Suprapubic skin (tissue), 4 donors: ENCODE data around the gene TMEM232.

Experiments
- EP300 ChIP-seq: sonication (generic); formaldehyde crosslinking; IDR thresholded peaks from one replicate; pipeline ENCODE4 v1.6.1; 2017; ENCODE audit warnings: antibody characterized with exemption
- POLR2A ChIP-seq, 2 donors: fragments of 450-650 bp; IDR thresholded peaks; one replicate each; pipeline ENCODE4 v1.6.1; 2017; ENCODE audit warnings: antibody characterized with exemption in 2 of 2, mild to moderate bottlenecking in 2 of 2, moderate library complexity in 2 of 2
- POLR2AphosphoS5 ChIP-seq, 3 donors: sonication (generic); formaldehyde crosslinking; IDR thresholded peaks; one replicate each; pipeline ENCODE4 v1.6.1; 2017; ENCODE audit warnings: antibody characterized with exemption in 3 of 3
- TF ChIP-seq, protein P1 (sequence below), 2 donors: fragments of 200-600 bp in 1 of 2; fragments of 450-650 bp in 1 of 2; sonication (generic) in 1 of 2; IDR thresholded peaks; one replicate each; pipeline ENCODE4 v1.5.1; 2016 to 2019; ENCODE audit warnings: antibody characterized with exemption in 2 of 2, mild to moderate bottlenecking in 1 of 2, moderate library complexity in 1 of 2

DNA sequence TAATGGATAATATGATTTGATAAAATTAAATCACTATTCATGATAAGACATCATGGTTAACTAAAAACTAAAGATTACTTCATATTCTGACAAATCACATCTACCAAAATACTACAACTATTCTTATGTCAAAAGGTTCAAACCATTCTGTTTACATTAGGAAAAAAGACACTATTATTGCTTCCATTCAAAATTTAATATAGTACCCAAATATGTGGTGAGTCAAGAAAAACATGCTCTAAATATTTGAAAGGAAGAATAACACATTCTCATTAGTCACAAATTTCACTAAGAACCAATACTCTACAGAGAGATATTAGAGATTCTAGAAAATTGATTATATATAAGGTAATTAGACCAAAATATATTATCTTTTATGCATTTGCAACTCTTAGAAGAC, 234.0 kb downstream of the TMEM232 start:
- TF ChIP-seq, protein P1, sequence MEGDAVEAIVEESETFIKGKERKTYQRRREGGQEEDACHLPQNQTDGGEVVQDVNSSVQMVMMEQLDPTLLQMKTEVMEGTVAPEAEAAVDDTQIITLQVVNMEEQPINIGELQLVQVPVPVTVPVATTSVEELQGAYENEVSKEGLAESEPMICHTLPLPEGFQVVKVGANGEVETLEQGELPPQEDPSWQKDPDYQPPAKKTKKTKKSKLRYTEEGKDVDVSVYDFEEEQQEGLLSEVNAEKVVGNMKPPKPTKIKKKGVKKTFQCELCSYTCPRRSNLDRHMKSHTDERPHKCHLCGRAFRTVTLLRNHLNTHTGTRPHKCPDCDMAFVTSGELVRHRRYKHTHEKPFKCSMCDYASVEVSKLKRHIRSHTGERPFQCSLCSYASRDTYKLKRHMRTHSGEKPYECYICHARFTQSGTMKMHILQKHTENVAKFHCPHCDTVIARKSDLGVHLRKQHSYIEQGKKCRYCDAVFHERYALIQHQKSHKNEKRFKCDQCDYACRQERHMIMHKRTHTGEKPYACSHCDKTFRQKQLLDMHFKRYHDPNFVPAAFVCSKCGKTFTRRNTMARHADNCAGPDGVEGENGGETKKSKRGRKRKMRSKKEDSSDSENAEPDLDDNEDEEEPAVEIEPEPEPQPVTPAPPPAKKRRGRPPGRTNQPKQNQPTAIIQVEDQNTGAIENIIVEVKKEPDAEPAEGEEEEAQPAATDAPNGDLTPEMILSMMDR (IDR thresholded peaks at IDR 0.05) = no peak
- TF ChIP-seq POLR2A (IDR thresholded peaks at IDR 0.05) (no peak), POLR2AphosphoS5 (IDR thresholded peaks at IDR 0.05) (no peak), EP300 (no peak)
